IMR-90 (cell line): ENCODE measurements around the gene PAGE2. TPM values are rescaled to one million over a fixed set of nuclear protein-coding genes. Genes with fewer than 3 reads are reported as not detected.

Experiments used
- ATAC-seq: fragments of 200-7000 bp; cut with Tn5 transposase; 2 replicates; pipeline ENCODE4 v1.9.1; 2020; ENCODE audit warnings: low read depth, mild to moderate bottlenecking, moderate library complexity
- BruUV-seq: library from RNA; stranded (reverse); fragments of 400-500 nt; replicated peaks from 2 replicates; lab custom pipeline; 2021; lab: Mats Ljungman, UMichigan
- CTCF ChIA-PET: fragments of 300-600 bp; formaldehyde crosslinking; extraction: SDS; loops from one replicate; lab custom pipeline; 2021; ENCODE audit warnings: antibody characterized with exemption; lab: Yijun Ruan, JAX
- POLR2A ChIA-PET: fragments of 300-600 bp; sonication (Branson Sonifier 250); formaldehyde crosslinking; loops from one replicate; lab custom pipeline; 2022; ENCODE audit warnings: antibody characterized with exemption; ENCODE audit not compliant: unreplicated experiment; lab: Charles Lee
- DNase-seq: peaks from one replicate; pipeline ENCODE4 v3.0.0; 2013
- H2AFZ ChIP-seq: replicated peaks from 2 replicates; pipeline ENCODE3; 2013; ENCODE audit warnings: low read length, mild to moderate bottlenecking; ENCODE audit not compliant: poor library complexity
- H2AK5ac ChIP-seq: 2 replicates; pipeline ENCODE4 v1.6.1; 2013; ENCODE audit warnings: low read depth, low read length, inconsistent platforms
- H2AK9ac ChIP-seq: replicated peaks from 2 replicates; pipeline ENCODE3; 2013; ENCODE audit warnings: mild to moderate bottlenecking, low read depth, low read length, moderate library complexity; ENCODE audit not compliant: poor library complexity
- H2BK120ac ChIP-seq: 2 replicates; pipeline ENCODE4 v1.6.1; 2013; ENCODE audit warnings: low read depth, low read length, inconsistent platforms
- H2BK15ac ChIP-seq: 3 replicates; pipeline ENCODE4 v1.6.1; 2013; ENCODE audit warnings: low read depth, low read length, inconsistent platforms
- H2BK20ac ChIP-seq: 2 replicates; pipeline ENCODE4 v1.6.1; 2013; ENCODE audit warnings: low read depth, mild to moderate bottlenecking, inconsistent platforms, low read length, moderate library complexity
- H2BK5ac ChIP-seq: 2 replicates; pipeline ENCODE4 v1.6.1; 2013; ENCODE audit warnings: mild to moderate bottlenecking, low read depth, low read length, inconsistent platforms; ENCODE audit not compliant: poor library complexity, severe bottlenecking
- H3K14ac ChIP-seq: replicated peaks from 2 replicates; pipeline ENCODE4 v1.6.1; 2013; ENCODE audit warnings: low read depth, low read length, inconsistent platforms
- H3K18ac ChIP-seq: 2 replicates; pipeline ENCODE4 v1.6.1; 2013; ENCODE audit warnings: low read depth, low read length, control low read depth
- H3K23ac ChIP-seq: 2 replicates; pipeline ENCODE4 v1.6.1; 2013; ENCODE audit warnings: low read depth, low read length, inconsistent platforms
- H3K27ac ChIP-seq: 2 replicates; pipeline ENCODE4 v1.5.1; 2013; ENCODE audit warnings: mild to moderate bottlenecking, control low read depth, low read length; ENCODE audit not compliant: insufficient read depth
- H3K27me3 ChIP-seq: 2 replicates; pipeline ENCODE4 v1.6.1; 2013; ENCODE audit warnings: low read length; ENCODE audit not compliant: control insufficient read depth, insufficient read depth
- H3K36me3 ChIP-seq: 2 replicates; pipeline ENCODE4 v1.6.1; 2013; ENCODE audit warnings: low read length, mixed read lengths; ENCODE audit not compliant: control insufficient read depth, insufficient read depth
- H3K4ac ChIP-seq: 2 replicates; pipeline ENCODE4 v1.6.1; 2013; ENCODE audit warnings: low read depth, low read length, inconsistent platforms
- H3K4me1 ChIP-seq: 2 replicates; pipeline ENCODE4 v1.6.1; 2013; ENCODE audit warnings: low read length, mixed read lengths; ENCODE audit not compliant: control insufficient read depth, insufficient read depth
- H3K4me2 ChIP-seq: 2 replicates; pipeline ENCODE4 v1.6.1; 2013; ENCODE audit warnings: low read depth, mild to moderate bottlenecking, control low read depth, low read length, moderate library complexity
- H3K4me3 ChIP-seq: 2 replicates; pipeline ENCODE4 v1.5.1; 2013; ENCODE audit warnings: low read depth, mild to moderate bottlenecking, control low read depth, low read length, moderate library complexity; ENCODE audit not compliant: insufficient read depth
- H3K56ac ChIP-seq: 2 replicates; pipeline ENCODE4 v1.6.1; 2013; ENCODE audit warnings: low read length, inconsistent platforms; ENCODE audit not compliant: insufficient read depth; ENCODE audit errors: extremely low read depth
- H3K79me1 ChIP-seq, 2 experiments: 2 replicates each; pipeline ENCODE4 v1.6.1; 2013; ENCODE audit warnings: low read length in 2 of 2, inconsistent platforms in 1 of 2, low read depth in 1 of 2
- H3K9ac ChIP-seq: 2 replicates; pipeline ENCODE4 v1.6.1; 2013; ENCODE audit warnings: low read depth, low read length, control low read depth
- H3K9me1 ChIP-seq: 2 replicates; pipeline ENCODE4 v1.6.1; 2013; ENCODE audit warnings: low read length, inconsistent platforms; ENCODE audit not compliant: insufficient read depth
- H3K9me3 ChIP-seq: 2 replicates; pipeline ENCODE4 v1.6.1; 2013; ENCODE audit warnings: low read length; ENCODE audit not compliant: control insufficient read depth, insufficient read depth
- H4K20me1 ChIP-seq: 2 replicates; pipeline ENCODE4 v1.6.1; 2013; ENCODE audit warnings: low read length, inconsistent platforms; ENCODE audit not compliant: insufficient read depth
- H4K5ac ChIP-seq: 2 replicates; pipeline ENCODE4 v1.6.1; 2013; ENCODE audit warnings: mild to moderate bottlenecking, low read depth, low read length, control low read depth
- H4K8ac ChIP-seq, 2 experiments: 2 replicates each; pipeline ENCODE4 v1.6.1; 2013; ENCODE audit warnings: low read depth in 2 of 2, low read length in 2 of 2, control low read depth in 1 of 2, inconsistent platforms in 1 of 2
- H4K91ac ChIP-seq: 2 replicates; pipeline ENCODE4 v1.6.1; 2013; ENCODE audit warnings: low read depth, low read length, inconsistent platforms; ENCODE audit not compliant: insufficient read depth
- CEBPB ChIP-seq: IDR thresholded peaks from 2 replicates; pipeline ENCODE4 v1.6.1; 2012; ENCODE audit warnings: low read depth, low read length, improper control_type of control experiment
- CHD1 ChIP-seq: IDR thresholded peaks from 2 replicates; pipeline ENCODE4 v1.6.1; 2012; ENCODE audit warnings: low read depth, low read length, improper control_type of control experiment
- CTCF ChIP-seq: conservative IDR thresholded peaks from 2 replicates; pipeline ENCODE4 v1.5.1; 2012; ENCODE audit warnings: mild to moderate bottlenecking, low read depth, low read length, improper control_type of control experiment
- ELK1 ChIP-seq: fragments of 150-350 bp; IDR thresholded peaks from 2 replicates; pipeline ENCODE4 v1.6.1; 2016; ENCODE audit warnings: low read depth, mild to moderate bottlenecking, low read length, moderate library complexity, borderline replicate concordance
- FOS ChIP-seq: fragments of 150-350 bp; IDR thresholded peaks from 2 replicates; pipeline ENCODE4 v1.6.1; 2016; ENCODE audit warnings: low read depth, low read length
- MAFK ChIP-seq: IDR thresholded peaks from 2 replicates; pipeline ENCODE4 v1.6.1; 2012; ENCODE audit warnings: low read depth, low read length, improper control_type of control experiment
- MAZ ChIP-seq: IDR thresholded peaks from 2 replicates; pipeline ENCODE4 v1.6.1; 2012; ENCODE audit warnings: low read depth, mild to moderate bottlenecking, low read length, improper control_type of control experiment, moderate library complexity, borderline replicate concordance
- MXI1 ChIP-seq: IDR thresholded peaks from 2 replicates; pipeline ENCODE4 v1.6.1; 2012; ENCODE audit warnings: low read depth, mild to moderate bottlenecking, low read length, moderate library complexity, borderline replicate concordance
- NFE2L2 ChIP-seq: fragments of 150-350 bp; IDR thresholded peaks from 2 replicates; pipeline ENCODE4 v1.6.1; 2016; ENCODE audit warnings: low read depth, mild to moderate bottlenecking, low read length
- POLR2A ChIP-seq: IDR thresholded peaks from 2 replicates; pipeline ENCODE4 v1.6.1; 2012; ENCODE audit warnings: mild to moderate bottlenecking, low read depth, low read length
- USF2 ChIP-seq: fragments of 150-350 bp; IDR thresholded peaks from 2 replicates; pipeline ENCODE4 v1.6.1; 2017; ENCODE audit warnings: mild to moderate bottlenecking, antibody characterized with exemption, low read length, low read depth
- WGBS, 2 experiments: methylation state at CpG; one replicate each; pipeline versions ENCODE4 v1.1.5 to v1.1.7; 2013; ENCODE audit warnings: missing lambda C conversion rate in 2 of 2; ENCODE audit not compliant: insufficient read length in 1 of 2; ENCODE audit errors: extremely low coverage in 2 of 2; 5-methylcytosine and 5-hydroxymethylcytosine counted together
- dilution Hi-C: fragments of 300-500 bp; cut with HindIII; formaldehyde crosslinking; loops from one replicate; pipeline ENCODE4 v1.14.3; 2018; ENCODE audit warnings: low sequenced_read_pairs; ENCODE audit not compliant: unreplicated experiment
- in situ Hi-C: fragments of 300-500 bp; cut with MboI; formaldehyde crosslinking; loops from 3 replicates; pipeline ENCODE4 v1.14.3; 2019; ENCODE audit warnings: low sequenced_read_pairs, inconsistent platforms, mixed read lengths
- intact Hi-C: fragments of 100-400 bp; cut with micrococcal nuclease; formaldehyde crosslinking; loops from 2 replicates; pipeline ENCODE4 v1.10.0; 2022
- polyA plus RNA-seq, 3 experiments: library from polyadenylated mRNA; depleted of rRNA; stranded (reverse); fragments of >200 nt; gene quantifications; 2 replicates each; pipeline ENCODE4 v1.2.3, GENCODE V29; 2012; ENCODE audit warnings: low replicate concordance in 1 of 3
- total RNA-seq: library from RNA; depleted of rRNA; stranded (reverse); fragments of >200 nt; gene quantifications from 2 replicates; pipeline ENCODE4 v1.2.3, GENCODE V29; 2012

Gene PAGE2
- total and polyA plus RNA-seq, 2 of the 4 experiments (the other 2 are of a cell fraction): not detected

- Histone ChIP-seq H3K36me3 (no peaks in the 10 kb centered on the region), H2BK15ac (no peak overlapping the region), H3K9ac (no peak overlapping the region), H2AK9ac (no peak overlapping the region), H3K4ac (no peak overlapping the region), H2BK120ac (no peak overlapping the region), H2AK5ac (no peak overlapping the region), H4K91ac (no peak overlapping the region), H2BK5ac (no peak overlapping the region), H3K23ac (no peak overlapping the region), H3K4me3 (no peak overlapping the region), H4K5ac (no peak overlapping the region), H2BK20ac (no peak overlapping the region), H3K14ac (no peak overlapping the region), H3K4me2 (no peak overlapping the region), H3K27me3 (peaks cover 5% of the 10 kb centered on the region), H3K27ac (no peak overlapping the region), H3K56ac (no peak overlapping the region), H2AFZ (no peak overlapping the region), H3K18ac (no peak overlapping the region), H4K20me1 (no peaks in the 10 kb centered on the region), H3K79me1 (no peaks in the 10 kb centered on the region), H3K9me3 (no peaks in the 10 kb centered on the region), H3K9me1 (no peaks in the 10 kb centered on the region), H3K4me1 (no peaks in the 10 kb centered on the region), H4K8ac (no peak overlapping the region)
- POLR2A ChIA-PET: no interaction called here
- no CpG with 5 or more reads among the region's 2 CpGs for WGBS, 2 experiments
- BruUV-seq: no TSS peak
- TF ChIP-seq CHD1: no peak
- TF ChIP-seq MXI1: no peak
- TF ChIP-seq CEBPB: no peak
- no peak for TF ChIP-seq USF2
- no peak for TF ChIP-seq ELK1
- TF ChIP-seq FOS: no peak
- TF ChIP-seq MAZ: no peak
- TF ChIP-seq MAFK: no peak
- TF ChIP-seq CTCF: no peak
- TF ChIP-seq NFE2L2: no peak
- no peak for TF ChIP-seq POLR2A
- ATAC-seq (no peak), DNase-seq (no peak)
- intact Hi-C loops: no loop called here
- in situ Hi-C loops: no loop called here
- CTCF ChIA-PET: no interaction called here
- dilution Hi-C loops: no loop called here
These were observed 32.0 kb downstream of the PAGE2 start for GRCh38 chrX:55120761-55121358.
